Renal pelvis (tissue), 4 donors: ENCODE measurements around the gene NEURL3. TPM values are rescaled to one million over a fixed set of nuclear protein-coding genes. Genes with fewer than 3 reads are reported as not detected.

ENCODE experiments used
- DNase-seq: peaks from one replicate; pipeline ENCODE4 v3.0.0-alpha.2; 2013
- polyA plus RNA-seq, 3 donors: library from polyadenylated mRNA; unstranded; fragments of 120-200 nt; gene quantifications; one replicate each; pipeline ENCODE4 v1.2.1, GENCODE V29; 2013; ENCODE audit not compliant: insufficient read length in 3 of 3

The NEURL3 gene
- polyA plus RNA-seq, 3 donors, result 5.5 to 8.2 (median 6.1) TPM

GRCh38 chr2:96542357-96542977 lies 37.3 kb upstream of the NEURL3 start:
- no peak for DNase-seq

GRCh38 chr2:96541398-96542152 lies 36.4 kb upstream of the NEURL3 start:
- no peak for DNase-seq

GRCh38 chr2:96540136-96540535 lies 35.0 kb upstream of the NEURL3 start:
- DNase-seq, result no peak

- no peak for DNase-seq
These were observed 34.2 kb upstream of the NEURL3 start for GRCh38 chr2:96539215-96539920.

GRCh38 chr2:96538487-96539214 lies 33.5 kb upstream of the NEURL3 start:
- DNase-seq, result peak; percentile 61

GRCh38 chr2:96537734-96538486 lies 32.8 kb upstream of the NEURL3 start:
- no peak for DNase-seq

- peak; percentile 54 for DNase-seq
These were observed 32.0 kb upstream of the NEURL3 start for GRCh38 chr2:96537066-96537733.

- DNase-seq, result peak; percentile 94
These were observed 31.4 kb upstream of the NEURL3 start, which contains the start of gene ARID5A for GRCh38 chr2:96536445-96537065. Gene ARID5A, plus strand, starts transcription at chr2:96536752. Its CDS starts 75 bp downstream, at chr2:96536827.

- no peak for DNase-seq
These were observed 30.2 kb upstream of the NEURL3 start for GRCh38 chr2:96535331-96535730.

GRCh38 chr2:96534701-96535181 lies 29.6 kb upstream of the NEURL3 start:
- DNase-seq, result no peak

DNA sequence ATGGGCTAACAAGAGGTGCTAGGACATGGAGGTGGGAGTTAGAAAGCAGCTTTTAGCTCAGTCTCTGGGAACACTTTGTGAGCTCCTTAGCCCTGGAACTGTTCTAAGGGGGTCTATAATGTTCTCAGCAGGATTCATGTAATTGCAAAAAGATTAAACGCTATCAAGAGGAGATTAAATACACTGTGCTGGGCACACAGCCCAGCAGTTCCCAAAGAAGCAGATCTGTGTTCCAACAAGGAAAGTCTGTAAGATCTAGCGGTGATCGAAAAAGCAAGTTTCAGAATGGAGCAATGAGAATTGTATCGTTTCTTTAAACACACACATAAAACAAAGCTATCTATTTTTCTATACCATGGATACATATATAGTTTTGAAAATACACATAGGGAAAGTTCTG lies 29.0 kb upstream of the NEURL3 start:
- DNase-seq, result no peak

- DNase-seq, result no peak
These were observed 28.3 kb upstream of the NEURL3 start for GRCh38 chr2:96533292-96534073.

DNA sequence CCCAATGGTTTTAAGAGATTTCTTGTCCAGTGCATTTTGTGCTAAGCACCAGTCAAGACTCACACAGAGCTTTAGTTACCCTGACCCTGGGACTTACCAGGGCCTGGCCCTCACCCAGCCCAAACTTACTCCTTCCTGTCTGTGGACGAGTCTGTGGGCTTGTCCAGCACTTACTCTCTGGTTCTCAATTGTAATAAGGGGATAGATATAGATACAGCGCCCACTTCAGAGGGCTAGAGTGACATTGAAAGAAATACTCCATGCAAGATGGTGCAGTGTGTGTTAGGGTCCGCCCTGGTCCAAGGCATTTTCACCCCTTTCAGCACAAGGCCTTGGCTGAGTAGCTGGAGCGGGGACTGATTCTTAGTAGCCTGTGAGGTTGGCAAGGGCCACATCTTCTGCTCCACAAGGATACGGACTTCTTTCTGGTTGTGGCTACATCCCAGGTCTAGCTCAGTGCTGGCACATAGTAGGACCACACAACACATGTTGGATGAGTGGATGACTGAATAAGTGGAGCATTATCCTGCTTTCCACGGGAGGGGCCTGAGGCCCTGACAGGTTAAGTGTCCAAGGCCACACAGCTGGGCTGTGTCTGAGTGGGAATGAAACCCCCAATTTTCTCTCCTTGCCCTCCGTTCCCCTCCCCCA lies 27.6 kb upstream of the NEURL3 start:
- DNase-seq, result no peak

- peak; percentile 98 for DNase-seq
These were observed 26.8 kb upstream of the NEURL3 start for GRCh38 chr2:96531872-96532505.

DNA sequence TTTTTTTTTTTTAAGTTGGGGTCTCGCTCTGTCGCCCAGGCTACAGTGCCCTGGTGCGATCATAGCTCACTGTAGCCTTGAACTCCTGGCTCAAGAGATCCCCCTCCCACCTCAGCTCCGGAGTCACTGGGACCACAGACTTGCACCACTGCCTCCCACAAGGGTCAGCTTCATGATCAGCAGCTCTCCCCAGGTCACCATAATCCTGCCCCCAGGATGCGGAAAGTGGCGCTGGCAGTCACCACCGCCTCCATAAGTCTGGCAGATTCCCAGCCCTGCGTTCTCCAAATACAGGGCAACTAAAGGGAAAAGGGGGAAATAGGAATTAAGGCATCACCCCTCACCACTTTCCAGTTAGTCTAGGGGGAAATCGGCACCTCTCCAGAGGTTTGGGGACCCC lies 26.2 kb upstream of the NEURL3 start:
- no peak for DNase-seq

DNA sequence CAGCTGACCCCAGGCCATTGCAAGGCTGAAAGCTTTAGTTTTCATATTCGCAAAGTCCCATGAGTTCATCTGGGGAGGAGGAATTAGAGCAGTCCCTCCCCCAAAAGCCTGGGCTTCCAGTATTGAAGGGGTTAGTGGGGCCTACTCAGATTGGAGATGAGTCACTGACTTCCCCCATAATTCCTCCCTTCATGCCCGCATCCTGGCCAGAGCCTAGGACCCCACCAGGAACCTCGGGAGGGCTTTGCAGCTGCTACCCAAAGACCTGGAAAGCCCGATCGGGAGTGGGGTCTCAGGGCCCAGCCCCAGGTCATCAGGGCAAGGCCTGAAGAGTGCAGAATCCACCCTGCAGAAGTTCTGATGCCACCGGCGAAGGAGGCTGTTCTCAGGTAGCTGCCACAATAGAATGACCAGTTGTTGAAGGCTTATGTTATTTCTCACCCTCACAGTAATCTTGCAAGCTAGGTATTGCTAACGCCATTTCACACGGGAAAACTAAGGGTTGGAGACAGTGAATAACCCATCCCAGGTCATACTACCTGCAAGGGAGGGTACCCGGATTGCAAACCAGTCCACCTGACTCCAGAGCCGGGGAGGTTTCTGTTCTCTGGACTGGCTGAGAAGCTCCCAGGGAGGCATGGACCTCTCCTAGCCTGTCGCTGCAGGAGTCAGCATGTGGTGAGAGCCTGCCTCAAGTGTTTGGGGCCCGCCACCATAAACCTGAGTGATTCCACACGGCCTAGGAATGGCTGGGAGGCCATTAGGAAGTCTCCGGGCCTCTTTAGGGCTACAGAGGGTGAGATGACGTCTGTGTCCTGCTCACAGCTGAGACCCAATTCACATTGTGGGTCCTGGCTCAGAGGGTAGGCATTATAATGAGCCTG lies 25.6 kb upstream of the NEURL3 start:
- no peak for DNase-seq

DNA sequence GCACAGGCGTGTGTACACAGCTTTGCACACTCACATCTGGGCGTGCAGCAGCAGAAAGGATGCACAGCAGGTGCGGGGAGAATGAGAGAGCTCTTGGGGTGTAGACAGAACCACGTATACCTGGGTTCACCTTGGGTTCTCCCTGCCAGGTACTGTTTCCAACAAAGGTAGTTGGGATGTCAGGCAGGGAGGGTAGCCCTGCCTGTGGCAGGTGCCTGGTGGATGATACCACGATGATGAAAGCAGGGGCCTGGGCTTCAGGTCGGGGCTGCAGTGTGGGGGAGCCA lies 24.9 kb upstream of the NEURL3 start:
- no peak for DNase-seq
